SK-N-SH (cell line): ENCODE data around the gene DTNBP1. TPM values are rescaled to one million over a fixed set of nuclear protein-coding genes. Genes with fewer than 3 reads are reported as not detected.

Experiments used
- CTCF ChIA-PET: fragments of 300-600, 350-600 bp; formaldehyde crosslinking; extraction: SDS; loops from one replicate; lab custom pipeline; 2021; lab: Yijun Ruan, JAX
- POLR2A ChIA-PET: fragments of 350-600 bp; sonication (Branson Sonifier 250); formaldehyde crosslinking; extraction: SDS; loops from one replicate; lab custom pipeline; 2020; ENCODE audit warnings: antibody characterized with exemption, inconsistent platforms; lab: Yijun Ruan, JAX
- DNase-seq: peaks from one replicate; pipeline ENCODE4 v3.0.0; 2012
- H2AFZ ChIP-seq: fragments of 200-600 bp; sonication (generic); 2 replicates; pipeline ENCODE4 v1.8.1; 2016; ENCODE audit warnings: antibody characterized with exemption, mild to moderate bottlenecking, low read depth
- H3F3A ChIP-seq: fragments of 200-600 bp; sonication (generic); replicated peaks from 2 replicates; pipeline ENCODE3; 2016; ENCODE audit warnings: antibody characterized with exemption, mild to moderate bottlenecking; ENCODE audit not compliant: insufficient read depth
- H3K27ac ChIP-seq, 2 experiments: fragments of 200-500 bp in 1 of 2; fragments of 200-600 bp in 1 of 2; sonication (Bioruptor generic) in 1 of 2; sonication (generic), shearing (Covaris generic) in 1 of 2; 2 replicates each; pipeline versions ENCODE4 v1.5.1 to v1.6.1; 2014 to 2016; ENCODE audit warnings: low read depth in 2 of 2, inconsistent platforms in 1 of 2, low read length in 1 of 2, mild to moderate bottlenecking in 1 of 2, mixed read lengths in 1 of 2
- H3K27me3 ChIP-seq: fragments of 200-600 bp; sonication (generic), shearing (Covaris generic); 2 replicates; pipeline ENCODE4 v1.6.1; 2016; ENCODE audit warnings: mixed run types; ENCODE audit not compliant: insufficient read depth
- H3K36me3 ChIP-seq, 2 experiments: fragments of 200-500 bp in 1 of 2; fragments of 200-600 bp in 1 of 2; sonication (Bioruptor generic) in 1 of 2; sonication (generic) in 1 of 2; replicated peaks in 1 of 2; 2 replicates each; pipeline versions ENCODE3 to v1.5.1; 2014 to 2016; ENCODE audit warnings: low read length in 1 of 2, mild to moderate bottlenecking in 1 of 2; ENCODE audit not compliant: insufficient read depth in 2 of 2, control insufficient read depth in 1 of 2
- H3K4me1 ChIP-seq, 2 experiments: fragments of 200-500 bp in 1 of 2; fragments of 200-600 bp in 1 of 2; sonication (Bioruptor generic) in 1 of 2; sonication (generic), shearing (Covaris generic) in 1 of 2; 2 replicates each; pipeline versions ENCODE4 v1.5.1 to v1.6.1; 2014 to 2016; ENCODE audit warnings: low read depth in 1 of 2, low read length in 1 of 2, mixed run types in 1 of 2; ENCODE audit not compliant: insufficient read depth in 2 of 2, control insufficient read depth in 1 of 2
- H3K4me2 ChIP-seq: fragments of 200-600 bp; sonication (generic), shearing (Covaris generic); 2 replicates; pipeline ENCODE4 v1.6.1; 2017; ENCODE audit warnings: mixed run types
- H3K4me3 ChIP-seq, 2 experiments: fragments of 200-500 bp in 1 of 2; fragments of 200-600 bp in 1 of 2; sonication (Bioruptor generic) in 1 of 2; sonication (generic), shearing (Covaris generic) in 1 of 2; 2 replicates each; pipeline versions ENCODE4 v1.5.1 to v1.8.1; 2014 to 2016; ENCODE audit warnings: low read depth in 2 of 2, inconsistent platforms in 1 of 2, low read length in 1 of 2, mild to moderate bottlenecking in 1 of 2, mixed read lengths in 1 of 2, moderate library complexity in 1 of 2
- H3K79me2 ChIP-seq: fragments of 200-600 bp; sonication (generic); 2 replicates; pipeline ENCODE4 v1.8.1; 2017; ENCODE audit warnings: mild to moderate bottlenecking; ENCODE audit not compliant: insufficient read depth
- H3K9ac ChIP-seq: fragments of 200-600 bp; sonication (generic); 2 replicates; pipeline ENCODE4 v1.6.1; 2017; ENCODE audit warnings: mixed run types
- H3K9me2 ChIP-seq: fragments of 200-600 bp; sonication (generic); 2 replicates; pipeline ENCODE4 v1.6.1; 2017; ENCODE audit warnings: mixed run types
- H3K9me3 ChIP-seq: fragments of 200-600 bp; sonication (generic); 2 replicates; pipeline ENCODE4 v1.6.1; 2017; ENCODE audit warnings: mixed run types, mild to moderate bottlenecking, moderate library complexity
- H4K20me1 ChIP-seq: fragments of 200-600 bp; sonication (generic); 2 replicates; pipeline ENCODE4 v1.6.1; 2017; ENCODE audit warnings: mild to moderate bottlenecking, mixed run types; ENCODE audit not compliant: insufficient read depth
- CHD2 ChIP-seq: fragments of 150-350 bp; IDR thresholded peaks from 2 replicates; pipeline ENCODE4 v1.6.1; 2018; ENCODE audit warnings: low read length; ENCODE audit not compliant: partially characterized antibody
- ELF1 ChIP-seq: IDR thresholded peaks from 2 replicates; pipeline ENCODE4 v1.4.0; 2012
- EP300 ChIP-seq, 2 experiments: IDR thresholded peaks; 2 replicates each; pipeline versions ENCODE4 v1.4.0 to v1.6.1; 2012; ENCODE audit warnings: borderline replicate concordance in 1 of 2, low read depth in 1 of 2, low read length in 1 of 2
- FOSL2 ChIP-seq: IDR thresholded peaks from 2 replicates; pipeline ENCODE4 v1.4.0; 2012; ENCODE audit warnings: low read depth, mild to moderate bottlenecking, moderate library complexity, borderline replicate concordance
- FOXM1 ChIP-seq: IDR thresholded peaks from 2 replicates; pipeline ENCODE4 v1.4.0; 2012; ENCODE audit warnings: low read depth, mild to moderate bottlenecking
- GATA2 ChIP-seq: sonication (generic); formaldehyde crosslinking; IDR thresholded peaks from 2 replicates; pipeline ENCODE4 v1.5.0; 2020; ENCODE audit warnings: mild to moderate bottlenecking, missing genetic modification reagents
- JUND ChIP-seq: IDR thresholded peaks from 2 replicates; pipeline ENCODE4 v1.4.0; 2012
- MEF2A ChIP-seq: IDR thresholded peaks from 2 replicates; pipeline ENCODE4 v1.4.0; 2012; ENCODE audit warnings: low read depth, borderline replicate concordance
- NRF1 ChIP-seq: IDR thresholded peaks from 2 replicates; pipeline ENCODE4 v1.6.1; 2012; ENCODE audit warnings: low read depth, mild to moderate bottlenecking, low read length
- RAD21 ChIP-seq: IDR thresholded peaks from 2 replicates; pipeline ENCODE4 v1.6.1; 2012; ENCODE audit warnings: mild to moderate bottlenecking, low read length
- RCOR1 ChIP-seq: fragments of 150-350 bp; IDR thresholded peaks from 2 replicates; pipeline ENCODE4 v1.6.1; 2017; ENCODE audit warnings: antibody characterized with exemption, low read length
- RXRA ChIP-seq: IDR thresholded peaks from 2 replicates; pipeline ENCODE4 v1.4.0; 2012; ENCODE audit warnings: low read depth, mild to moderate bottlenecking, borderline replicate concordance
- SIN3A ChIP-seq: IDR thresholded peaks from 2 replicates; pipeline ENCODE4 v1.6.1; 2012; ENCODE audit warnings: low read depth, mild to moderate bottlenecking, low read length, moderate library complexity, borderline replicate concordance
- TCF12 ChIP-seq: IDR thresholded peaks from 2 replicates; pipeline ENCODE4 v1.4.0; 2012
- WGBS: methylation state at CpG from one replicate; pipeline ENCODE4 v1.1.6; 2017; ENCODE audit warnings: low lambda C conversion rate; 5-methylcytosine and 5-hydroxymethylcytosine counted together
- polyA plus RNA-seq, 3 experiments: library from polyadenylated mRNA; depleted of rRNA; stranded (reverse); fragments of >200 nt; gene quantifications; 2 replicates each; pipeline ENCODE4 v1.2.3, GENCODE V29; 2012
- TF ChIP-seq, protein P1 (sequence below): fragments of 150-350 bp; IDR thresholded peaks from 2 replicates; pipeline ENCODE4 v1.6.1; 2017; ENCODE audit warnings: antibody characterized with exemption, low read length, low read depth, borderline replicate concordance
- TF ChIP-seq, protein P2 (sequence below): fragments of 200-600 bp; sonication (generic); IDR thresholded peaks from 2 replicates; pipeline ENCODE4 v1.6.1; 2017; ENCODE audit warnings: antibody characterized with exemption, mild to moderate bottlenecking, moderate library complexity
- TF ChIP-seq, protein P3 (sequence below): IDR thresholded peaks from 2 replicates; pipeline ENCODE4 v1.4.0; 2012; ENCODE audit warnings: low read depth
- TF ChIP-seq, protein P4 (sequence below): IDR thresholded peaks from 2 replicates; pipeline ENCODE4 v1.6.1; 2012; ENCODE audit warnings: mild to moderate bottlenecking, low read depth, low read length, moderate library complexity

The DTNBP1 gene
- polyA plus RNA-seq, 1 of the 3 experiments (the other 2 are of a cell fraction) = 19.7 TPM

DNA sequence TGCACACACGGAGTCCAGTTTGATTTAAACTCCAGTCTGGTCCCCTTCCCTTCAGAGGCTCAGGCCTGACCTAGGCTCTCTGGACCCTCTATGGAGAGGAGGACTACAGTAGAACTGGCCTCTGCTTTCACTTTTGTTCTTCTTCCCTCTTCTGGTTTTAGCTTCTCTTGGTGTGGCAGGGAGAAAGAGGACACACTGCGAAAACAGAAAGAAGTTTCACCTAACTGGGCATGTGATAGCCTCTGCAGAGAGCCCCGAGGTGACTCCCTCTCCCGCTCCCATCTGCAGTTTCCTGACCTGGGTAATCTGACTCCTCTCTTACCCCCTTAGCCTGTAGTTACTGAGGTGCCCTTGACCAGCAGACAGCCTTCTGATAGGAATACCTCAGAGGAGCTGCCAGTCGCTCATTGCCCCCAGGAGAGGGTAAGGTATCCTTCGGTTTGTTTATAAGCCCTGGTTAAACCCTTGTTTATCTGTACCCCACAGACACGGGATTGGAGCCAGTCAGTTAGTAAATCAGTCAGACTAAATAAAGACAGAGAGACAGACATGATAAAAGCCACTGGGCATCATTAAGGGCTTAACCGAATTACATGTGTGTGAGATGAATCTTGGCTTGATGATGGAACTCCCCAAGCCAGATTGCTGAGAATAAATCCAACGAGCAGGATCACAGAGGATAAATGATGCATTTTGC lies 12.0 kb upstream of the DTNBP1 start:
- H3K79me2 ChIP-seq = no peaks in the 10 kb centered on the region
- 29% methylated on average over 9 of the region's 9 CpGs for WGBS
- TF ChIP-seq RCOR1 (0 out of 2 replicates have a peak, but pooled peaks have one; percentile 9), RAD21 (no peak), GATA2 (CRISPR knock-in tag) (peak; percentile 38), EP300 (IDR thresholded peaks at IDR 0.05; ENCODE audit: borderline replicate concordance in 1 of 2, low read depth in 1 of 2, low read length in 1 of 2) (peak in 1 of 2 experiments; percentile 57; a peak in 1 of 4 replicates), CHD2 (no peak)
- no peak overlapping the region for H3K9ac ChIP-seq
- H4K20me1 ChIP-seq = no peaks in the 10 kb centered on the region
- H3K9me3 ChIP-seq = no peaks in the 10 kb centered on the region
- H3K4me3 ChIP-seq = no peak overlapping the region
- DNase-seq = peak; percentile 43
- no peak overlapping the region for H3K4me2 ChIP-seq
- H3K4me1 ChIP-seq = peaks cover 0 to 14% of the 10 kb centered on the region in 2 experiments; a peak in 2 of 4 replicates
- peaks cover 19% of the 10 kb centered on the region; the same call in 1 of the 2 replicates for H3K27me3 ChIP-seq
- H3K36me3 ChIP-seq = no peaks in the 10 kb centered on the region
- H3K9me2 ChIP-seq = no peaks in the 10 kb centered on the region
- H3K27ac ChIP-seq = no peak overlapping the region
- ChIA-PET POLR2A (no interaction called here), CTCF (interaction anchor here (1.2 to 1.6 kb wide), 2 partner anchors 508 to 533 kb away, joined by 4 read pairs; no protein-coding TSS in a partner anchor)
- no peaks in the 10 kb centered on the region for H3F3A ChIP-seq
- H2AFZ ChIP-seq = no peak overlapping the region

DNA sequence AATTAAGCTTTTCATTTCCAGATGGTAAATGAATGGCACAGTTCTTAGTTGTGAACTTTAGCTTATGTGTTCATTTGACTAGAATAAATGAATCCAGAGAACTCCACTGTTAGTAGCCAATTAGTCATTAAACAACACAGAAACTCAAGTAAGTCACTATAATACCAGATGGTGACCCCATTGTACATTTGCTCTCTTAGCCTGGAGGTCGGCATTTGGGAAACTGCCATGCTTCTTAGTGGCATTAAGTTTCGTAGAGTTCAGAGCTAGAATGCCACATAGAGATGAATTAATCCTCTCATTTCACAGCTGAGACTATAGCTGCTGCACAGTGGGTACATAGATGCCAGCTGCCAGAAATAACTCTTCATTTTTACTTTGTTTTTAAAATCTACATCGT lies 10.8 kb upstream of the DTNBP1 start:
- WGBS = 66% methylated on average over 3 of the region's 3 CpGs
- no peak overlapping the region for H3K4me2 ChIP-seq
- no peak overlapping the region for H2AFZ ChIP-seq
- no peak overlapping the region for H3K4me3 ChIP-seq
- H3K36me3 ChIP-seq = no peaks in the 10 kb centered on the region
- H4K20me1 ChIP-seq = no peaks in the 10 kb centered on the region
- no peak overlapping the region for H3K27ac ChIP-seq
- H3K9ac ChIP-seq = no peak overlapping the region
- H3K9me2 ChIP-seq = no peaks in the 10 kb centered on the region
- peaks cover 23% of the 10 kb centered on the region for H3K27me3 ChIP-seq
- H3K79me2 ChIP-seq = no peaks in the 10 kb centered on the region
- ChIA-PET POLR2A (no interaction called here), CTCF (interaction anchor here (0.7 to 1.9 kb wide), 4 partner anchors 9 to 534 kb away, joined by 3 to 8 read pairs (median 4); no protein-coding TSS in a partner anchor)
- H3F3A ChIP-seq = no peaks in the 10 kb centered on the region
- peaks cover 0 to 14% of the 10 kb centered on the region in 2 experiments; a peak in 2 of 4 replicates for H3K4me1 ChIP-seq
- no peak for DNase-seq
- H3K9me3 ChIP-seq = no peaks in the 10 kb centered on the region
- TF ChIP-seq, protein P1, sequence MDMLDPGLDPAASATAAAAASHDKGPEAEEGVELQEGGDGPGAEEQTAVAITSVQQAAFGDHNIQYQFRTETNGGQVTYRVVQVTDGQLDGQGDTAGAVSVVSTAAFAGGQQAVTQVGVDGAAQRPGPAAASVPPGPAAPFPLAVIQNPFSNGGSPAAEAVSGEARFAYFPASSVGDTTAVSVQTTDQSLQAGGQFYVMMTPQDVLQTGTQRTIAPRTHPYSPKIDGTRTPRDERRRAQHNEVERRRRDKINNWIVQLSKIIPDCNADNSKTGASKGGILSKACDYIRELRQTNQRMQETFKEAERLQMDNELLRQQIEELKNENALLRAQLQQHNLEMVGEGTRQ = no peak
- TF ChIP-seq TCF12 = no peak
- TF ChIP-seq, protein P2, sequence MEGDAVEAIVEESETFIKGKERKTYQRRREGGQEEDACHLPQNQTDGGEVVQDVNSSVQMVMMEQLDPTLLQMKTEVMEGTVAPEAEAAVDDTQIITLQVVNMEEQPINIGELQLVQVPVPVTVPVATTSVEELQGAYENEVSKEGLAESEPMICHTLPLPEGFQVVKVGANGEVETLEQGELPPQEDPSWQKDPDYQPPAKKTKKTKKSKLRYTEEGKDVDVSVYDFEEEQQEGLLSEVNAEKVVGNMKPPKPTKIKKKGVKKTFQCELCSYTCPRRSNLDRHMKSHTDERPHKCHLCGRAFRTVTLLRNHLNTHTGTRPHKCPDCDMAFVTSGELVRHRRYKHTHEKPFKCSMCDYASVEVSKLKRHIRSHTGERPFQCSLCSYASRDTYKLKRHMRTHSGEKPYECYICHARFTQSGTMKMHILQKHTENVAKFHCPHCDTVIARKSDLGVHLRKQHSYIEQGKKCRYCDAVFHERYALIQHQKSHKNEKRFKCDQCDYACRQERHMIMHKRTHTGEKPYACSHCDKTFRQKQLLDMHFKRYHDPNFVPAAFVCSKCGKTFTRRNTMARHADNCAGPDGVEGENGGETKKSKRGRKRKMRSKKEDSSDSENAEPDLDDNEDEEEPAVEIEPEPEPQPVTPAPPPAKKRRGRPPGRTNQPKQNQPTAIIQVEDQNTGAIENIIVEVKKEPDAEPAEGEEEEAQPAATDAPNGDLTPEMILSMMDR = no peak
- TF ChIP-seq GATA2 (CRISPR knock-in tag) = no peak
- TF ChIP-seq FOSL2 = no peak
- TF ChIP-seq MEF2A = no peak
- no peak for TF ChIP-seq RXRA
- TF ChIP-seq RCOR1 = no peak
- TF ChIP-seq ELF1 = no peak
- TF ChIP-seq, protein P3, sequence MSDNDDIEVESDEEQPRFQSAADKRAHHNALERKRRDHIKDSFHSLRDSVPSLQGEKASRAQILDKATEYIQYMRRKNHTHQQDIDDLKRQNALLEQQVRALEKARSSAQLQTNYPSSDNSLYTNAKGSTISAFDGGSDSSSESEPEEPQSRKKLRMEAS = no peak
- no peak for TF ChIP-seq EP300 (IDR thresholded peaks at IDR 0.05; ENCODE audit: borderline replicate concordance in 1 of 2, low read depth in 1 of 2, low read length in 1 of 2)
- no peak for TF ChIP-seq JUND
- TF ChIP-seq, protein P4, sequence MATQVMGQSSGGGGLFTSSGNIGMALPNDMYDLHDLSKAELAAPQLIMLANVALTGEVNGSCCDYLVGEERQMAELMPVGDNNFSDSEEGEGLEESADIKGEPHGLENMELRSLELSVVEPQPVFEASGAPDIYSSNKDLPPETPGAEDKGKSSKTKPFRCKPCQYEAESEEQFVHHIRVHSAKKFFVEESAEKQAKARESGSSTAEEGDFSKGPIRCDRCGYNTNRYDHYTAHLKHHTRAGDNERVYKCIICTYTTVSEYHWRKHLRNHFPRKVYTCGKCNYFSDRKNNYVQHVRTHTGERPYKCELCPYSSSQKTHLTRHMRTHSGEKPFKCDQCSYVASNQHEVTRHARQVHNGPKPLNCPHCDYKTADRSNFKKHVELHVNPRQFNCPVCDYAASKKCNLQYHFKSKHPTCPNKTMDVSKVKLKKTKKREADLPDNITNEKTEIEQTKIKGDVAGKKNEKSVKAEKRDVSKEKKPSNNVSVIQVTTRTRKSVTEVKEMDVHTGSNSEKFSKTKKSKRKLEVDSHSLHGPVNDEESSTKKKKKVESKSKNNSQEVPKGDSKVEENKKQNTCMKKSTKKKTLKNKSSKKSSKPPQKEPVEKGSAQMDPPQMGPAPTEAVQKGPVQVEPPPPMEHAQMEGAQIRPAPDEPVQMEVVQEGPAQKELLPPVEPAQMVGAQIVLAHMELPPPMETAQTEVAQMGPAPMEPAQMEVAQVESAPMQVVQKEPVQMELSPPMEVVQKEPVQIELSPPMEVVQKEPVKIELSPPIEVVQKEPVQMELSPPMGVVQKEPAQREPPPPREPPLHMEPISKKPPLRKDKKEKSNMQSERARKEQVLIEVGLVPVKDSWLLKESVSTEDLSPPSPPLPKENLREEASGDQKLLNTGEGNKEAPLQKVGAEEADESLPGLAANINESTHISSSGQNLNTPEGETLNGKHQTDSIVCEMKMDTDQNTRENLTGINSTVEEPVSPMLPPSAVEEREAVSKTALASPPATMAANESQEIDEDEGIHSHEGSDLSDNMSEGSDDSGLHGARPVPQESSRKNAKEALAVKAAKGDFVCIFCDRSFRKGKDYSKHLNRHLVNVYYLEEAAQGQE = no peak
- no peak for TF ChIP-seq SIN3A
- TF ChIP-seq FOXM1 = no peak
- TF ChIP-seq NRF1 = no peak
